PC-9 (cell line): ENCODE results near the gene GAL3ST3.

Experiments used
- EZH2 ChIP-seq: fragments of 200-600 bp; sonication (generic); IDR thresholded peaks from 2 replicates; pipeline ENCODE4 v1.8.0; 2017; ENCODE audit warnings: antibody characterized with exemption, low read depth
- TF ChIP-seq, protein P1 (sequence below): fragments of 200-600 bp; sonication (generic); conservative IDR thresholded peaks from 2 replicates; pipeline ENCODE4 v1.6.1; 2017; ENCODE audit warnings: mixed run types, antibody characterized with exemption, mild to moderate bottlenecking, moderate library complexity

DNA sequence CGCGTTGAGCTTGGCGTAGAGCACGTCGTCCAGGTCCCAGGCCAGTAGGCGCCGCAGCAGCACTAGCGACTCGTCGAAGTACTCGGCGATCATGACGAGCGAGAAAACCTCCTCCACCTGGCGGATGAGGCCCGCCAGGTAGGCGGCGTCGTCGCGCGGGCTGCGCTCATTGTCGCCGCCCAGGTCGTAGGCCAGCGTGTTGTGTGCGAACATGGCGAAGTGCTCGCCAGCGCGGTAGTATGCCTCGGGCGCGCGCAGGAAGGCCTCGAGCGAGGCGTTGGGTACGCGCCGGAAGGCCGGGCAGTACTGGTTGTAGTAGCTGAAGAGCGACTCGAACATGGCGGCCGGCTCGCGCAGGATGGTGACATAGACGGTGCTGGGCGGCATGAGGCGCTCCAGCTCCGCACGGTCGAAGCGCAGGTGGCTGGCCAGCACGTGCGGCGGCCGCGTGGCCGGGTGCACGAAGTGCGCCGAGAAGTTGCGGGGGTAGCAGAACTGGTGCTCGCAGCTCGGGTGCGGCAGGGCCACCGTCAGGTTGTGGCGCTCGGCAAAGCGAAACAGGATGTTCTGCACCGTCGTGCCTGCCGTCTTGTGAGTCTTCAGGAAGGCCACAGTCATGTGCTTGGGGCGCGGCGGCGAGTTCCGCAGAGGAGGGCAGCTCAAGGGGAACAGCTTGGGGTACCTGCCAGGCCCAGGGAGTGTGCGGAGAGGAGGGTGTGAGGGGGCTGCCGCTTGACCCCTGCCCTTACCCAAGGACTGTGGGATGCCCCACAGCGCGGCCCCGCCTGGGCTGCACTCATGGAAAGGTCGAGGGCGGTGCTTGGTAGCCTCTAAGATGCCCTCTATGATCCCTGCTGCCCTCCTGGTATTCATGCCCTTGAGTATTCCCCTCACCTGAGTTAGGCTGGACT, 5.7 kb downstream of the GAL3ST3 start:
- no peak for TF ChIP-seq EZH2
- TF ChIP-seq, protein P1, sequence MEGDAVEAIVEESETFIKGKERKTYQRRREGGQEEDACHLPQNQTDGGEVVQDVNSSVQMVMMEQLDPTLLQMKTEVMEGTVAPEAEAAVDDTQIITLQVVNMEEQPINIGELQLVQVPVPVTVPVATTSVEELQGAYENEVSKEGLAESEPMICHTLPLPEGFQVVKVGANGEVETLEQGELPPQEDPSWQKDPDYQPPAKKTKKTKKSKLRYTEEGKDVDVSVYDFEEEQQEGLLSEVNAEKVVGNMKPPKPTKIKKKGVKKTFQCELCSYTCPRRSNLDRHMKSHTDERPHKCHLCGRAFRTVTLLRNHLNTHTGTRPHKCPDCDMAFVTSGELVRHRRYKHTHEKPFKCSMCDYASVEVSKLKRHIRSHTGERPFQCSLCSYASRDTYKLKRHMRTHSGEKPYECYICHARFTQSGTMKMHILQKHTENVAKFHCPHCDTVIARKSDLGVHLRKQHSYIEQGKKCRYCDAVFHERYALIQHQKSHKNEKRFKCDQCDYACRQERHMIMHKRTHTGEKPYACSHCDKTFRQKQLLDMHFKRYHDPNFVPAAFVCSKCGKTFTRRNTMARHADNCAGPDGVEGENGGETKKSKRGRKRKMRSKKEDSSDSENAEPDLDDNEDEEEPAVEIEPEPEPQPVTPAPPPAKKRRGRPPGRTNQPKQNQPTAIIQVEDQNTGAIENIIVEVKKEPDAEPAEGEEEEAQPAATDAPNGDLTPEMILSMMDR, result no peak
